ENCODE measurements around the gene WDR91.

- TF ChIP-seq, protein P1, sequence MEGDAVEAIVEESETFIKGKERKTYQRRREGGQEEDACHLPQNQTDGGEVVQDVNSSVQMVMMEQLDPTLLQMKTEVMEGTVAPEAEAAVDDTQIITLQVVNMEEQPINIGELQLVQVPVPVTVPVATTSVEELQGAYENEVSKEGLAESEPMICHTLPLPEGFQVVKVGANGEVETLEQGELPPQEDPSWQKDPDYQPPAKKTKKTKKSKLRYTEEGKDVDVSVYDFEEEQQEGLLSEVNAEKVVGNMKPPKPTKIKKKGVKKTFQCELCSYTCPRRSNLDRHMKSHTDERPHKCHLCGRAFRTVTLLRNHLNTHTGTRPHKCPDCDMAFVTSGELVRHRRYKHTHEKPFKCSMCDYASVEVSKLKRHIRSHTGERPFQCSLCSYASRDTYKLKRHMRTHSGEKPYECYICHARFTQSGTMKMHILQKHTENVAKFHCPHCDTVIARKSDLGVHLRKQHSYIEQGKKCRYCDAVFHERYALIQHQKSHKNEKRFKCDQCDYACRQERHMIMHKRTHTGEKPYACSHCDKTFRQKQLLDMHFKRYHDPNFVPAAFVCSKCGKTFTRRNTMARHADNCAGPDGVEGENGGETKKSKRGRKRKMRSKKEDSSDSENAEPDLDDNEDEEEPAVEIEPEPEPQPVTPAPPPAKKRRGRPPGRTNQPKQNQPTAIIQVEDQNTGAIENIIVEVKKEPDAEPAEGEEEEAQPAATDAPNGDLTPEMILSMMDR (IDR thresholded peaks at IDR 0.05), result no peak
- no peak for TF ChIP-seq EZH2 (IDR thresholded peaks at IDR 0.05; ENCODE audit: borderline replicate concordance, insufficient read depth, low read depth, low read length, poor library complexity, severe bottlenecking)
These were observed 21.4 kb downstream of the WDR91 start for GRCh38 chr7:135189961-135190360.
